Measurements from ENCODE around the gene ZNF200. TPM values are rescaled to one million over a fixed set of nuclear protein-coding genes. Genes with fewer than 3 reads are reported as not detected.

ZNF200 gene
- total and polyA plus RNA-seq, 2 of the 13 experiments (the other 11 are each of a cell fraction or from before 2014, with no cell fraction given) = 3.5 to 16.5 TPM

- TF ChIP-seq PRDM10 (CRISPR knock-in tag; IDR thresholded peaks at IDR 0.05; ENCODE audit: low read depth) = 0 out of 2 replicates have a peak, but pooled peaks have one; percentile 25
- TF ChIP-seq CBX5 (CRISPR knock-in tag; IDR thresholded peaks at IDR 0.05; ENCODE audit: borderline replicate concordance) = no peak
- no peak for TF ChIP-seq IKZF4 (CRISPR knock-in tag; IDR thresholded peaks at IDR 0.05; ENCODE audit: borderline replicate concordance, low read depth, not compliant biosample characterization)
- TF ChIP-seq SALL2 (CRISPR knock-in tag; IDR thresholded peaks at IDR 0.05) = no peak
- TF ChIP-seq MXI1 (IDR thresholded peaks at IDR 0.05; ENCODE audit: borderline replicate concordance, low read depth, low read length) = no peak
- TF ChIP-seq STAT6 (CRISPR knock-in tag; IDR thresholded peaks at IDR 0.05; ENCODE audit: borderline replicate concordance) = no peak
- no peak for TF ChIP-seq FOSL1 (CRISPR knock-in tag; IDR thresholded peaks at IDR 0.05; ENCODE audit: borderline replicate concordance)
- peak; percentile 71; the same call in 1 of the 2 replicates for TF ChIP-seq ZGPAT (CRISPR knock-in tag; IDR thresholded peaks at IDR 0.05)
- no peak for TF ChIP-seq ZNF607 (CRISPR knock-in tag; IDR thresholded peaks at IDR 0.05; ENCODE audit: borderline replicate concordance)
- TF ChIP-seq ZFP41 (CRISPR knock-in tag; IDR thresholded peaks at IDR 0.05; ENCODE audit: borderline replicate concordance) = 0 out of 2 replicates have a peak, but pooled peaks have one; percentile 19
- no peak for TF ChIP-seq ZNF816 (CRISPR knock-in tag; IDR thresholded peaks at IDR 0.05; ENCODE audit: borderline replicate concordance)
- no peak for TF ChIP-seq KLF12 (CRISPR knock-in tag; IDR thresholded peaks at IDR 0.05; ENCODE audit: borderline replicate concordance)
- TF ChIP-seq LCORL (IDR thresholded peaks at IDR 0.05) = no peak
- peak; percentile 37; the same call in 1 of the 2 replicates for TF ChIP-seq LCORL (CRISPR knock-in tag; IDR thresholded peaks at IDR 0.05)
- no peak for TF ChIP-seq HCFC1 (IDR thresholded peaks at IDR 0.05; ENCODE audit: low read depth, low read length)
- TF ChIP-seq ZNF788 (CRISPR knock-in tag; IDR thresholded peaks at IDR 0.05; ENCODE audit: borderline replicate concordance) = no peak
- TF ChIP-seq SMARCC2 (IDR thresholded peaks at IDR 0.05) = no peak
Measured at GRCh38 chr16:3188925-3189825, 45.8 kb downstream of the ZNF200 start (continued).

All from HepG2 (cell line).